ENCODE data around the gene MTA1.

Gene MTA1

DNA sequence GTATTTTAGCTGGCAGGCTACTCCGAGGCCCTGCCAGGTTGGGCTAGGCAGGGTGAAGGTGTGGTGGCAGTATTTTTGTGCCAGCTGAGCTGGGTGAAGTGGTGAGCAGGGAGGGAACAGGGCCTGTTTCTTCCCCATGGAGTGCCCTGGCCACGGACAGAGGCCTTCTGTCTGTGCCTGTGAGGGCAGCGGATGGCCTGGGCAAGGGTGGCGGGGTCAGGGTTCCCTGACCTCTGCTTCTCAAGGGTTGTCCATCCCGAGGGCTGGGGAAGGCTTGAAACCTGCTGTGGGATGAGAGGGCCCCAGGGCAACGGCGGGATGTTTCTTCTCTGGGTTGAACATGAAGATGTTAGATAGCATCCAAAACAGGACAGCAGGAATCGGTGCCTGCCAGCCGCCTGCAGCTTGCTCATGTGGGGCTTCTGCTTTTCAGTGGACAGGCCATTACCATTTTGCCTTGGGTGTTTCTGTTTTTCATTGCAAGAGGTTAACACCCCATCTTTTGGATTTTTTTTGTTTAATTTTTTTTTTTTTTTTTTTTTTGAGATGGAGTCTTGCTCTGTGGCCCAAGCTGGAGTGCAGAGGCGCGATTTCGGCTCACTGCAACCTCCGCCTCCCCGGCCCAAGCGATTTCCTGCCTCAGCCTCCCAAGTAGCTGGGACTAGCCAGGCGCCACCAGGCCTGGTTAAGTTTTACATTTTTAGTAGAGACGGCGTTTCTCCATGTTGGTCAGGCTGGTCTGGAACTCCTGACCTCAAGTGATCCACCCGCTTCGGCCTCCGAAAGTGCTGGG lies 3.3 kb downstream of the MTA1 start:
- no peak for DNase-seq (ENCODE audit: low read depth in 2 of 3, low spot score in 2 of 3)

DNA sequence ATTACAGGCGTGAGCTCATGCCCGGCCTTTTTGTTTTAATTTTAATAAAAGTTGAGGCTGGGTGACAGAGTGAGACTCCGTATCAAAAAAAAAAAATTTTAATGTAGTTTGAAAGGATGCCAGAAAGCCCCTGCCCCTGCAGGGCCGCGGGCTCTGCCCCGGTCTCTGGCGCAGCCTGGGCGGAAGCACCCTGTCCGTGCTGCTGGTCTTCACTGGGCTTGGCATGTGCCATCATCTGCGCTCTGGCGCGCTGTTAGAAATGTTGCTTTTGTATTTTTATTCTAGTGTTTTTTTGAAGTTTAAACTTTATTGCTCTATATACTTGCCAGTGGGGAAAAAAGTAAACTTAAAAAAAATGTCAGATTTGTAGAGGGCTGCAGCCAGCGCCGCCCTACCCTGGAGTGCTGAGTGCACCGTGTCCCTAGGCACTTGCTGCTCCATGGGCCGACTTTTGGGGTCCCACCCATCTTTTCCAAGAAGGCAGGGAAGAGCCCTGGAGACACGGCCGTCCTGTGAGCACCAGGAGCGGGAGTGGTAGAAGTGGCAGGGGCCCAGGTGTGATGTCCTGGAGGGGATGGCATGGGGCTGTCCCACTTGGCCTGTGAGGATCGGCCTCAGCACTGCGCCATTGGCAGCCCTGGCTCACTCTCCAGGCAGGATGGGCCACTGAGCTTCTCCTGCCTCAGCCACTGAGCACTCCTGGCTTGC lies 4.0 kb downstream of the MTA1 start:
- DNase-seq (ENCODE audit: low read depth in 2 of 3, low spot score in 2 of 3) = no peak

- no peak for DNase-seq (ENCODE audit: low read depth in 2 of 3, low spot score in 2 of 3)
Observed at GRCh38 chr14:105424861-105425260, 5.2 kb downstream of the MTA1 start.

DNA sequence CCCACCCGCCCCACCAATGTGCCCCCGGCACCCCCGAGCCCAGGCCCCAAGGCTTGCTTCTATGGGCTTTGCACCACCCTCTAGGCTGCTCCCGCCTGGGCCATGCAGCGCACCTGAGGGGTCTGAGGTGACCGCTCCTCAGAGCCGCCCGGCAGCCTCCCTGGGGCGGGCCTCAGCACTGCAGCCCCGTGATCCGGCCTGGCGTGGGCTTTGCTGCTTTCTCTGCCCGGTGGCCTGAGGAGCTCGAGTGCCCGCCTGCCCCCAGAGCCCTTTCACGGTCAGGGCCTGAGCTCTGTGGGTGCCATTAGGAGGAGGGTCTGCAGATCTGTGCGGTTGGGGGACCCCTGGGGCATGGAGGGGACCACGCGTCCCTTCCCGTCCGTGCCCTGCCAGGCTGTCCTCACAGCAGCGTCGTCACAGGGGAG lies 6.2 kb downstream of the MTA1 start:
- no peak for DNase-seq (ENCODE audit: low read depth in 2 of 3, low spot score in 2 of 3)

DNA sequence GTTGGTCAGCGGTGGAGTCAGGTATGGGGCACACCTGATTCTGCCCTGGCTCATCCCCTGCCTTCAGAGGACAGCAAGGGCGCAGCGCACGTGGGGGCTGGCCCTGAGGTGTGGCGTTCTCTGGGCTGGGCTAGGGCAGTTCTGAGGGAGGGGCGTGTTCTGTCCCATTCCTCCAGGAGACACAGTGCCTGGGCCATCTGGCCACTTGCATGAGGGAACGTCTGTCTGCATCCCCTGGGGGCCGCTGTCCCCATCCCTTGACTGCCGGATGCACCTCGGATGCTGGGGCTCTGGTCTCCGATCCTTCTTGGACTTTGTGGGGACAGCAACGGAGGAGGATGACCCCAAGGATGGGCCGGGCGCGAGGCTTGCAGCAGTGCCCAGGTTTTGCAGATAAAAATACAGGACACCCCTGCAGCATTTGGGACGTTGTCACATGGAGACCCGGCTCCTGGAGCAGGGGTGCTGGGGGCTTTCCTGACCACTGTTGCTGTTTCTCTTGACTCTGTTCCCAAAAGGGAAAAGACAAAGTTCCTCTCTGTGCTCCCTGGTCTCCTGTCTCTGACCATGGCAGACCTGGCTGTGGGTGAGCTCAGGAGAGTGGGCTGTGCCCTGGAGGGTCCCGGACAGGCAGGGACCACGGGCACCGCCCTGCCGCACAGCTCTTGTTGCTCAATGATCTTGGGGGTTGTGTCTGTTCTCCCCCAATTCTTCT lies 6.9 kb downstream of the MTA1 start:
- no peak for DNase-seq (ENCODE audit: low read depth in 2 of 3, low spot score in 2 of 3)

GRCh38 chr14:105427412-105427811 lies 7.8 kb downstream of the MTA1 start:
- no peak for DNase-seq (ENCODE audit: low read depth in 2 of 3, low spot score in 2 of 3)

DNA sequence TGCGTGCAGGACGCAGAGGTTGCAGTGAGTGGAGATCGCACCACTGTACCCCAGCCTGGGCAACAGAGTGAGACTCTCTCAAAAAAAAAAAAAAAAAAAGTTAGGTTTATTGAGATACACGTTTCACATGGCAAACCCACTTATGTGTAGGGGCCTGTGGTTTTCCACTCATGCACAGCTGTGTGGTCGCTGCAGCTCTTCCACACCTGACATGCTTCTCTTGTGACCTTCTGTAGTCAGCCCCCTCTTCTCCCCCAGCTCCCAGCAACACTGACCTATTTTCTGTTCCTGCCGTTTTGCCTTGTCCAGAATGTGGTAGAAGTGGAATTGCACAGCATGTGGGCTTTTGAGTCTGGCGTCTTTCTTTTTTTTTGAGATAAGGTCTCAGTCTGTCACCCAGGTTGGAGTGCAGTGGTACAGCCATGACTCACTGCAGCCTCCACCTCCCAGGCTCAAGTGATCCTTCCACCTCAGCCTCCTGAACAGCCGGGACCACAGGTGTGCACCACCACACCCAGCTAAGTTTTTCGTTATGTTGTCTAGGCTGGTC lies 8.4 kb downstream of the MTA1 start:
- no peak for DNase-seq (ENCODE audit: low read depth in 2 of 3, low spot score in 2 of 3)

GRCh38 chr14:105430042-105430441 lies 10.4 kb downstream of the MTA1 start:
- no peak for DNase-seq (ENCODE audit: low read depth in 2 of 3, low spot score in 2 of 3)

GRCh38 chr14:105430565-105430964 lies 10.9 kb downstream of the MTA1 start:
- DNase-seq (ENCODE audit: low read depth in 2 of 3, low spot score in 2 of 3) = no peak

DNA sequence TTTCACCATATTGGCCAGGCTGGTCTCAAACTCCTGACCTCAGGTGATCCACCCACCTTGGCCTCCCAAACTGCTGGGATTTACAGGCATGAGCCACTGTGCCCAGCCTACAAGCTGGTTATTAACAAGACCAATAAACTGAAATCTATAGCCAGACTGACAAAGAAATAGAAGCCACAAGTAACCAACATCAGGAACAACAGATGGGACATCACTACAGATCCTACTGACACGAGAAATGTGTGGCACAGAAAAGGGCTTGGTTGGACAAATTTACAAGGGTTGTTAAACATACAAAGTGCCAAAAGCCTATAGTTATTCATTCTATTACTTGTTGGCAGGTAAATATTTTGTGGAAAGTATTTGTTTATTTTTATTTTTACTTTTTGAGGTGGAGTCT lies 11.6 kb downstream of the MTA1 start:
- no peak for DNase-seq (ENCODE audit: low read depth in 2 of 3, low spot score in 2 of 3)

DNA sequence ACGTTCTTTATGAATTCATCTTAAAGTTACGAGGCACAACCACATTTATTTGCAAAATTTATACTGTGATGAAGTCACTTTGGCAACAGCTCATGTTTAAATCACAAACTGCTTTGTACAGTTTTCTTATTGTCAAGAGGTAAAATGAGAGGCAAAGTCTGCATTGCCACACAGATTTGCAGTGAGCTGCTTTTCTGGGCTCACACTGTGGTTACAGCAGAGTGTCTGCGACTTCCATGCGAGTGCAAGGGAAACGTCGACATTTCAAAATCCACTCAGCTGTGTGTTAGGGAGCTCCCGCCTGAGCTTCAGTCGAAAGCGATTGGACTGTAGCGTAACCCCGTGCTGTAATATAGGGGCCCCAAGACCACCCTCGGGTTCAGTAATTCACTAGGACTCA lies 13.0 kb downstream of the MTA1 start:
- no peak for DNase-seq (ENCODE audit: low read depth in 2 of 3, low spot score in 2 of 3)

- DNase-seq (ENCODE audit: low read depth in 2 of 3, low spot score in 2 of 3) = no peak
Observed at GRCh38 chr14:105433161-105433605, 13.6 kb downstream of the MTA1 start.

GRCh38 chr14:105436402-105436801 lies 16.8 kb downstream of the MTA1 start:
- DNase-seq (ENCODE audit: low read depth in 2 of 3, low spot score in 2 of 3) = no peak

DNA sequence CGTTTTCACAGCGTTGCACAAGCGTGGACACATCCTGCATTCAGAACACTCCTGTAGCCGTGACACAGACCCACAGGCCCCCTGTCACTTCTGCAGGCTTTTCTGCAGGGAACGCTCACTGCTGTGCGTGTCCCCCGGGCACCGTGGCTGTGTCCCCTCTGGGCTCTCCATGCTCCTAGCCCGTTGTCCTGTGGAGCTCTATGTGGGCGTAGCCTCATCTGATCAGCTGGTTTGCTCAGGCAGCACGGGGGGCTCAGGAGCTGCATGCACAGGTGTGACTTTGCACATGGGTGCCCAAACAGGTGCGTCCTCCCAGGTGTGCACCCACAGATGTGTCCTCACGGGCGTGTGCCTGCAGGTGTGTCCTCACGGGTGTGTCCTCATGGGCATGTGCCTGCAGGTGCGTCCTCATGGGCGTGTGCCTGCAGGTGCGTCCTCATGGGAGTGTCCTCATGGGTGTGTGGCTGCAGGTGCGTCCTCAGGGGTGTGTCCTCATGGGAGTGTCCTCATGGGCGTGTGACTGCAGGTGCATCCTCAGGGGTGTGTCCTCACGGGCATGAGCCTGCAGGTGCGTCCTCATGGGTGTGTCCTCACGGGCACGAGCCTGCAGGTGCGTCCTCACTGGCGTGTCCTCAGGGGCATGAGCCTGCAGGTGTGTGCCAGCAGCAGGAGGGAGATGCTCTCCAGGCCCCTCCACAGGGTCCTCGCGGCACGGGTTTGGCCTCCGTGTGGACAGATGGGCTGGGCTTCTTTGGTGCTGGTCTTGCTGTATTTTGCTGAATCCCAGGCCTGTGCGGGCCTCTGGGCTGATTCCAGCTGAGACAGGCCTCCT lies 17.5 kb downstream of the MTA1 start:
- no peak for DNase-seq (ENCODE audit: low read depth in 2 of 3, low spot score in 2 of 3)

GRCh38 chr14:105437723-105438500 lies 18.3 kb downstream of the MTA1 start:
- no peak for DNase-seq (ENCODE audit: low read depth in 2 of 3, low spot score in 2 of 3)

- no peak for DNase-seq (ENCODE audit: low read depth in 2 of 3, low spot score in 2 of 3)
Observed at GRCh38 chr14:105439179-105439578, 19.6 kb downstream of the MTA1 start.

DNA sequence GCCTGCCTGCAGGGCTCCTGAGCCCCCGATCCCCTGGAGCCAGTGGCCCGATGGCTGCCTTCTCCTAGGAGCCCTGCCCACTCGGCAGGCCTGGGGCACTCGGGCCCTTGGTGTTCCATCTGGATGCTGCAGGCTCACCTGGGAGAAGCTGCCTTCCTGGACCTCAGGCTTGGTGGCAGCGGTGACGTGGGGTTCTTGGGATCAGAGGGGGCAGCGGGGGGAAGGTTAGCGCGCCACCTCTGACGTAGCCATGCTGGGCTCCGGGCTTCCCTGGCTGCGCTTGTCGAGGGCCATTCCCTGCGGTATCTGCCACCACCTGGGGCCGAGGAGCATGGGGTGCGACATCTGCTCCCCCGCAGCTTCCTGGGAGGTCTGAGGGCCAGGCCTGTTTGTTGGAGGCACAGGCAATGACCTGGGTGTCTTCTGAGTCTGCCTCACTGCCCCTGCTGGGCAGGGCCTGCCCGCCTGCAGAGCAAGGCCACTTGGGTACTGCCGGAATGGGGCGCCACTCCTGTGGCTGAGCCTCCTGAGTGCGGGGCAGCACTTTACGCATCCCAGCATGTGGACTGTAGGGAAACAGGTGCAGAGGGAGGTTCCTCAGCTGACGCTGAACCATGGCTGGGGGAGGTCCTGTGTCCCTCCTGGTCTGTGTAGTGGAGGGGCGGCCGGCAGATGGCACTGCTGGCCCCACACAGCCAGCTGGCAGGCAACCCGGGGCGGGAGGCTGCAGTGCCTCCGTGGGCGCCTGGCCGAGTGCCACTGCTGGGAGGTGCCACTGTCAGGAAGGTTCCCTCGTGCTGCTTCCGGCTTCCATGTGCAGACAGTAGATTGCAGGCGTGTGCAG lies 20.3 kb downstream of the MTA1 start:
- DNase-seq (ENCODE audit: low read depth in 2 of 3, low spot score in 2 of 3) = no peak

DNA sequence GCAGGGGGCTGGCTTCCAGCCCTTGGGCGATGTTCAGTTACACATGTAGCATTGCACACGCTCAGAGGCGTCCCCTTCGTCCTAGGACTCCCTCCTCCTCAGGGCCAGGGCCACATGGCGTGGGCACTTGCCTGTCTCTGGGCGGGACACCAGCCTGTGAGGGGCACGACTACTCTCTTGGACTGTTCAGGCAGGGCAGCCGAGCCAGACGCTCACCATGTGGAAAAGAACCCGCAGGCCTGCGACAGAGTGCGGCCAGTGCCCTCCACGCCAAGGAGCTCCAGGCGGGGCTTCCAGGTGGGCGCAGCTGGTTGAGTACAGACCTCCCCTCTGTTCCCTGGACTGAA lies 20.9 kb downstream of the MTA1 start:
- no peak for DNase-seq (ENCODE audit: low read depth in 2 of 3, low spot score in 2 of 3)

DNA sequence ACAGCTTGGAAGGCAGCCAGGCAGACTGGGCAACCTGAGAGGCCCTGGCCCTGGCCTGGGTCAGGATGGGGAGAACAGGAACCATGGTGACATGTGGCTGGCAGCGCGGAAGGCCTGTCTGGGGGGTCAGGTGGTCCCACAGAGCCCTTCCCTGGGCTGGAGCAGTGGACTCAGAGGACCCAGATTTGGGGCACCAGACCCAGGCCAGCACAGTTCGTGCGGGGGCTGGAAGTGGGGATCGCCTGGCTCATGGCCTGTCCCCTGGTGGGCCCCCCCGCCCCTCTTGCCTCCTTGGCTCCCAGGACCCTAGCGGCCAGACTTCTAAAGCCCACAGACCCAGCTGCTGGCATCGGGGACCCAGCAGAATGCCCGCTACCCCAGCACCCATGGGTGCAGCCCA lies 21.4 kb downstream of the MTA1 start:
- DNase-seq (ENCODE audit: low read depth in 2 of 3, low spot score in 2 of 3) = no peak
